ENCODE results near the gene STRN3.
"Not testable (repeated sequence)": the region's sequence is repeated elsewhere in the genome, so short reads cannot be mapped to it uniquely, and the experiment has no call there.

Gene STRN3

GRCh38 chr14:30995689-30996088 is 30.5 kb downstream of the STRN3 start:
- Histone ChIP-seq H3K9ac (ENCODE audit: low read length) (no peak overlapping the region), H3K27ac (ENCODE audit: low read length) (no peak overlapping the region), H3K27me3 (ENCODE audit: control insufficient read depth, insufficient read depth, low read length) (no peaks in the 10 kb centered on the region)

GRCh38 chr14:30994681-30995620 is 31.2 kb downstream of the STRN3 start:
- Histone ChIP-seq H3K27ac (ENCODE audit: low read length) (no peak overlapping the region), H3K27me3 (ENCODE audit: control insufficient read depth, insufficient read depth, low read length) (no peaks in the 10 kb centered on the region), H3K9ac (ENCODE audit: low read length) (no peak overlapping the region), H3K4me3 (ENCODE audit: low read length) (no peak overlapping the region), H3K36me3 (ENCODE audit: control insufficient read depth, low read depth, low read length) (no peaks in the 10 kb centered on the region), H3K9me3 (ENCODE audit: control insufficient read depth, low read depth, low read length) (no peaks in the 10 kb centered on the region), H3K4me1 (ENCODE audit: control insufficient read depth, low read depth, low read length) (peaks cover 45% of the 10 kb centered on the region)

More at GRCh38 chr14:30995689-30996088, 30.5 kb downstream of the STRN3 start:
- H3K4me3 ChIP-seq (ENCODE audit: low read length), result no peak overlapping the region
- no peaks in the 10 kb centered on the region for H3K36me3 ChIP-seq (ENCODE audit: control insufficient read depth, low read depth, low read length)
- H3K4me1 ChIP-seq (ENCODE audit: control insufficient read depth, low read depth, low read length), result peaks cover 50% of the 10 kb centered on the region
- no peaks in the 10 kb centered on the region for H3K9me3 ChIP-seq (ENCODE audit: control insufficient read depth, low read depth, low read length)

GRCh38 chr14:30993071-30993470 is 33.1 kb downstream of the STRN3 start:
- H3K9me3 ChIP-seq (ENCODE audit: control insufficient read depth, low read depth, low read length), result no peaks in the 10 kb centered on the region
- no peak overlapping the region for H3K9ac ChIP-seq (ENCODE audit: low read length)
- no peak overlapping the region for H3K4me3 ChIP-seq (ENCODE audit: low read length)
- no peak overlapping the region for H3K27ac ChIP-seq (ENCODE audit: low read length)
- peaks cover 34% of the 10 kb centered on the region for H3K4me1 ChIP-seq (ENCODE audit: control insufficient read depth, low read depth, low read length)
- H3K36me3 ChIP-seq (ENCODE audit: control insufficient read depth, low read depth, low read length), result no peaks in the 10 kb centered on the region
- no peaks in the 10 kb centered on the region for H3K27me3 ChIP-seq (ENCODE audit: control insufficient read depth, insufficient read depth, low read length)

GRCh38 chr14:30991408-30991807 is 34.8 kb downstream of the STRN3 start:
- no peak overlapping the region for H3K9ac ChIP-seq (ENCODE audit: low read length)
- no peaks in the 10 kb centered on the region for H3K9me3 ChIP-seq (ENCODE audit: control insufficient read depth, low read depth, low read length)
- H3K4me3 ChIP-seq (ENCODE audit: low read length), result no peak overlapping the region
- H3K27me3 ChIP-seq (ENCODE audit: control insufficient read depth, insufficient read depth, low read length), result no peaks in the 10 kb centered on the region
- no peaks in the 10 kb centered on the region for H3K36me3 ChIP-seq (ENCODE audit: control insufficient read depth, low read depth, low read length)
- no peak overlapping the region for H3K27ac ChIP-seq (ENCODE audit: low read length)
- peaks cover 18% of the 10 kb centered on the region for H3K4me1 ChIP-seq (ENCODE audit: control insufficient read depth, low read depth, low read length)

- Histone ChIP-seq H3K9me3 (ENCODE audit: control insufficient read depth, low read depth, low read length) (no peaks in the 10 kb centered on the region), H3K4me3 (ENCODE audit: low read length) (no peak overlapping the region), H3K27me3 (ENCODE audit: control insufficient read depth, insufficient read depth, low read length) (no peaks in the 10 kb centered on the region), H3K4me1 (ENCODE audit: control insufficient read depth, low read depth, low read length) (peaks cover 11% of the 10 kb centered on the region), H3K27ac (ENCODE audit: low read length) (no peak overlapping the region), H3K9ac (ENCODE audit: low read length) (no peak overlapping the region), H3K36me3 (ENCODE audit: control insufficient read depth, low read depth, low read length) (no peaks in the 10 kb centered on the region)
These were observed 35.4 kb downstream of the STRN3 start for GRCh38 chr14:30990770-30991169.

GRCh38 chr14:30988509-30988908 is 37.7 kb downstream of the STRN3 start:
- Histone ChIP-seq H3K36me3 (ENCODE audit: control insufficient read depth, low read depth, low read length) (no peaks in the 10 kb centered on the region), H3K4me1 (ENCODE audit: control insufficient read depth, low read depth, low read length) (peaks cover 3% of the 10 kb centered on the region), H3K9me3 (ENCODE audit: control insufficient read depth, low read depth, low read length) (no peaks in the 10 kb centered on the region), H3K9ac (ENCODE audit: low read length) (no peak overlapping the region), H3K27me3 (ENCODE audit: control insufficient read depth, insufficient read depth, low read length) (no peaks in the 10 kb centered on the region), H3K27ac (ENCODE audit: low read length) (no peak overlapping the region), H3K4me3 (ENCODE audit: low read length) (no peak overlapping the region)

- no peak overlapping the region for H3K4me3 ChIP-seq (ENCODE audit: low read length)
- no peaks in the 10 kb centered on the region for H3K9me3 ChIP-seq (ENCODE audit: control insufficient read depth, low read depth, low read length)
- H3K9ac ChIP-seq (ENCODE audit: low read length), result no peak overlapping the region
- H3K4me1 ChIP-seq (ENCODE audit: control insufficient read depth, low read depth, low read length), result no peaks in the 10 kb centered on the region
- no peaks in the 10 kb centered on the region for H3K27me3 ChIP-seq (ENCODE audit: control insufficient read depth, insufficient read depth, low read length)
- H3K27ac ChIP-seq (ENCODE audit: low read length), result no peak overlapping the region
- no peaks in the 10 kb centered on the region for H3K36me3 ChIP-seq (ENCODE audit: control insufficient read depth, low read depth, low read length)
These were observed 40.4 kb downstream of the STRN3 start for GRCh38 chr14:30985796-30986195.

- H3K27me3 ChIP-seq (ENCODE audit: control insufficient read depth, insufficient read depth, low read length), result no peaks in the 10 kb centered on the region
- H3K36me3 ChIP-seq (ENCODE audit: control insufficient read depth, low read depth, low read length), result no peaks in the 10 kb centered on the region
- no peak overlapping the region for H3K27ac ChIP-seq (ENCODE audit: low read length)
These were observed 42.3 kb downstream of the STRN3 start for GRCh38 chr14:30983858-30984257.

GRCh38 chr14:30982533-30982932 is 43.6 kb downstream of the STRN3 start:
- no peaks in the 10 kb centered on the region for H3K36me3 ChIP-seq (ENCODE audit: control insufficient read depth, low read depth, low read length)
- no peak overlapping the region for H3K9ac ChIP-seq (ENCODE audit: low read length)
- H3K4me3 ChIP-seq (ENCODE audit: low read length), result no peak overlapping the region
- no peaks in the 10 kb centered on the region for H3K27me3 ChIP-seq (ENCODE audit: control insufficient read depth, insufficient read depth, low read length)
- no peaks in the 10 kb centered on the region for H3K4me1 ChIP-seq (ENCODE audit: control insufficient read depth, low read depth, low read length)
- H3K9me3 ChIP-seq (ENCODE audit: control insufficient read depth, low read depth, low read length), result no peaks in the 10 kb centered on the region
- H3K27ac ChIP-seq (ENCODE audit: low read length), result no peak overlapping the region

More at GRCh38 chr14:30983858-30984257, 42.3 kb downstream of the STRN3 start:
- Histone ChIP-seq H3K9me3 (ENCODE audit: control insufficient read depth, low read depth, low read length) (no peaks in the 10 kb centered on the region), H3K4me3 (ENCODE audit: low read length) (no peak overlapping the region), H3K9ac (ENCODE audit: low read length) (no peak overlapping the region), H3K4me1 (ENCODE audit: control insufficient read depth, low read depth, low read length) (no peaks in the 10 kb centered on the region)

GRCh38 chr14:30980980-30981379 is 45.2 kb downstream of the STRN3 start:
- Histone ChIP-seq H3K4me1 (ENCODE audit: control insufficient read depth, low read depth, low read length) (no peaks in the 10 kb centered on the region), H3K9ac (ENCODE audit: low read length) (no peak overlapping the region), H3K9me3 (ENCODE audit: control insufficient read depth, low read depth, low read length) (no peaks in the 10 kb centered on the region), H3K27me3 (ENCODE audit: control insufficient read depth, insufficient read depth, low read length) (no peaks in the 10 kb centered on the region), H3K27ac (ENCODE audit: low read length) (no peak overlapping the region), H3K36me3 (ENCODE audit: control insufficient read depth, low read depth, low read length) (no peaks in the 10 kb centered on the region), H3K4me3 (ENCODE audit: low read length) (no peak overlapping the region)

GRCh38 chr14:30980106-30980704 is 46.0 kb downstream of the STRN3 start:
- not testable (repeated sequence) for H3K27ac ChIP-seq (ENCODE audit: low read length); H3K36me3 ChIP-seq (ENCODE audit: control insufficient read depth, low read depth, low read length); H3K4me1 ChIP-seq (ENCODE audit: control insufficient read depth, low read depth, low read length); H3K27me3 ChIP-seq (ENCODE audit: control insufficient read depth, insufficient read depth, low read length); H3K4me3 ChIP-seq (ENCODE audit: low read length); H3K9me3 ChIP-seq (ENCODE audit: control insufficient read depth, low read depth, low read length); H3K9ac ChIP-seq (ENCODE audit: low read length)

GRCh38 chr14:30977752-30978151 is 48.4 kb downstream of the STRN3 start:
- Histone ChIP-seq H3K4me3 (ENCODE audit: low read length) (no peak overlapping the region), H3K36me3 (ENCODE audit: control insufficient read depth, low read depth, low read length) (no peaks in the 10 kb centered on the region), H3K4me1 (ENCODE audit: control insufficient read depth, low read depth, low read length) (no peaks in the 10 kb centered on the region), H3K27me3 (ENCODE audit: control insufficient read depth, insufficient read depth, low read length) (no peaks in the 10 kb centered on the region), H3K27ac (ENCODE audit: low read length) (no peak overlapping the region), H3K9ac (ENCODE audit: low read length) (no peak overlapping the region), H3K9me3 (ENCODE audit: control insufficient read depth, low read depth, low read length) (no peaks in the 10 kb centered on the region)

All from iPS-18a (cell line).